ENCODE results near the gene RIPOR2. TPM values are rescaled to one million over a fixed set of nuclear protein-coding genes. Genes with fewer than 3 reads are reported as not detected.

RIPOR2 gene
- total and polyA plus RNA-seq, 2 experiments from 2014 or later = 3.2 to 3.3 TPM

- H3F3A ChIP-seq (ENCODE audit: insufficient read depth) = peaks cover 11% of the 10 kb centered on the region
- WGBS, 2 experiments (ENCODE audit: low coverage in 1 of 2, low lambda C conversion rate in 2 of 2, missing lambda C conversion rate in 2 of 2) = 0% methylated on average over 1 of the region's 1 CpG
- no peaks in the 10 kb centered on the region for H3K9me3 ChIP-seq (ENCODE audit: low read depth)
- peaks cover 14% of the 10 kb centered on the region for H3K4me1 ChIP-seq (ENCODE audit: insufficient read depth)
- no peak overlapping the region for H3K4me3 ChIP-seq
- no peaks in the 10 kb centered on the region for H3K79me2 ChIP-seq (ENCODE audit: insufficient read depth)
- no peak overlapping the region for H3K27ac ChIP-seq
- in situ Hi-C loops (cut with MboI) = loop anchor here (5.0 to 25.0 kb wide), 2 partner anchors 209 to 754 kb away; no protein-coding TSS in a partner anchor
- no peaks in the 10 kb centered on the region for H3K36me3 ChIP-seq (ENCODE audit: low read depth)
- H3K9me2 ChIP-seq (ENCODE audit: insufficient read depth) = no peaks in the 10 kb centered on the region
- peak overlapping the region; percentile 51 for H3K4me2 ChIP-seq (ENCODE audit: unreplicated experiment)
- H2AFZ ChIP-seq = 0 out of 2 replicates have a peak overlapping the region, but pooled peaks have one; percentile 19
- no peak overlapping the region for H3K9ac ChIP-seq
- peak; percentile 70 for DNase-seq
- H3K27me3 ChIP-seq (replicated peaks; ENCODE audit: insufficient read depth) = no peaks in the 10 kb centered on the region
- TF ChIP-seq EZH2 (IDR thresholded peaks at IDR 0.05; ENCODE audit: insufficient read depth, poor library complexity, severe bottlenecking) (no peak), EZH2phosphoT487 (IDR thresholded peaks at IDR 0.05; ENCODE audit: insufficient read depth, low read depth) (no peak)
- no peaks in the 10 kb centered on the region for H4K20me1 ChIP-seq (ENCODE audit: insufficient read depth)
These were observed 77.5 kb downstream of the RIPOR2 start for GRCh38 chr6:24858177-24858653.

GRCh38 chr6:24856901-24857670 lies 78.7 kb downstream of the RIPOR2 start:
- H3F3A ChIP-seq (ENCODE audit: insufficient read depth) = peaks cover 11% of the 10 kb centered on the region
- 82 to 87% methylated on average over 7 of the region's 7 CpGs for WGBS, 2 experiments (ENCODE audit: low coverage in 1 of 2, low lambda C conversion rate in 2 of 2, missing lambda C conversion rate in 2 of 2)
- H3K4me1 ChIP-seq (ENCODE audit: insufficient read depth) = peaks cover 14% of the 10 kb centered on the region
- in situ Hi-C loops (cut with MboI) = loop anchor here (5.0 to 25.0 kb wide), 2 partner anchors 210 to 755 kb away; no protein-coding TSS in a partner anchor
- no peaks in the 10 kb centered on the region for H3K9me3 ChIP-seq (ENCODE audit: low read depth)
- H3K27me3 ChIP-seq (replicated peaks; ENCODE audit: insufficient read depth) = no peaks in the 10 kb centered on the region
- no peak overlapping the region for H2AFZ ChIP-seq
- no peak overlapping the region for H3K27ac ChIP-seq
- no peaks in the 10 kb centered on the region for H4K20me1 ChIP-seq (ENCODE audit: insufficient read depth)
- H3K4me2 ChIP-seq (ENCODE audit: unreplicated experiment) = no peak overlapping the region
- no peak for DNase-seq
- no peak overlapping the region for H3K9ac ChIP-seq
- H3K4me3 ChIP-seq = no peak overlapping the region
- no peaks in the 10 kb centered on the region for H3K79me2 ChIP-seq (ENCODE audit: insufficient read depth)
- H3K36me3 ChIP-seq (ENCODE audit: low read depth) = no peaks in the 10 kb centered on the region
- H3K9me2 ChIP-seq (ENCODE audit: insufficient read depth) = no peaks in the 10 kb centered on the region
- no peak for TF ChIP-seq EZH2 (IDR thresholded peaks at IDR 0.05; ENCODE audit: insufficient read depth, poor library complexity, severe bottlenecking)
- no peak for TF ChIP-seq EZH2phosphoT487 (IDR thresholded peaks at IDR 0.05; ENCODE audit: insufficient read depth, low read depth)

GRCh38 chr6:24856246-24856599 lies 79.5 kb downstream of the RIPOR2 start:
- Histone ChIP-seq H3K4me2 (ENCODE audit: unreplicated experiment) (no peak overlapping the region), H3K27me3 (replicated peaks; ENCODE audit: insufficient read depth) (no peaks in the 10 kb centered on the region), H3K4me1 (ENCODE audit: insufficient read depth) (peaks cover 14% of the 10 kb centered on the region), H3K9me2 (ENCODE audit: insufficient read depth) (no peaks in the 10 kb centered on the region), H3K79me2 (ENCODE audit: insufficient read depth) (no peaks in the 10 kb centered on the region), H3K27ac (no peak overlapping the region), H4K20me1 (ENCODE audit: insufficient read depth) (no peaks in the 10 kb centered on the region), H3F3A (ENCODE audit: insufficient read depth) (peaks cover 11% of the 10 kb centered on the region), H3K9me3 (ENCODE audit: low read depth) (no peaks in the 10 kb centered on the region), H3K9ac (no peak overlapping the region), H3K36me3 (ENCODE audit: low read depth) (no peaks in the 10 kb centered on the region), H2AFZ (no peak overlapping the region), H3K4me3 (no peak overlapping the region)
- no peak for DNase-seq
- WGBS, 2 experiments (ENCODE audit: low coverage in 1 of 2, low lambda C conversion rate in 2 of 2, missing lambda C conversion rate in 2 of 2) = 55 to 61% methylated on average over 5 of the region's 5 CpGs
- TF ChIP-seq EZH2phosphoT487 (IDR thresholded peaks at IDR 0.05; ENCODE audit: insufficient read depth, low read depth) = no peak
- TF ChIP-seq EZH2 (IDR thresholded peaks at IDR 0.05; ENCODE audit: insufficient read depth, poor library complexity, severe bottlenecking) = no peak
- in situ Hi-C loops (cut with MboI) = loop anchor here (5.0 to 25.0 kb wide), 2 partner anchors 211 to 756 kb away; no protein-coding TSS in a partner anchor

GRCh38 chr6:24855395-24856245 lies 80.1 kb downstream of the RIPOR2 start:
- H3K27ac ChIP-seq = no peak overlapping the region
- no peaks in the 10 kb centered on the region for H4K20me1 ChIP-seq (ENCODE audit: insufficient read depth)
- H3K79me2 ChIP-seq (ENCODE audit: insufficient read depth) = no peaks in the 10 kb centered on the region
- H3F3A ChIP-seq (ENCODE audit: insufficient read depth) = peaks cover 11% of the 10 kb centered on the region
- no peaks in the 10 kb centered on the region for H3K9me3 ChIP-seq (ENCODE audit: low read depth)
- WGBS, 2 experiments (ENCODE audit: low coverage in 1 of 2, low lambda C conversion rate in 2 of 2, missing lambda C conversion rate in 2 of 2) = 23 to 27% methylated on average over 19 of the region's 19 CpGs
- H3K9ac ChIP-seq = no peak overlapping the region
- TF ChIP-seq EZH2 (IDR thresholded peaks at IDR 0.05; ENCODE audit: insufficient read depth, poor library complexity, severe bottlenecking) (no peak), EZH2phosphoT487 (IDR thresholded peaks at IDR 0.05; ENCODE audit: insufficient read depth, low read depth) (no peak)
- peak overlapping the region; percentile 64 for H2AFZ ChIP-seq
- in situ Hi-C loops (cut with MboI) = loop anchor here (5.0 to 25.0 kb wide), 2 partner anchors 212 to 757 kb away; no protein-coding TSS in a partner anchor
- no peaks in the 10 kb centered on the region for H3K36me3 ChIP-seq (ENCODE audit: low read depth)
- no peaks in the 10 kb centered on the region for H3K9me2 ChIP-seq (ENCODE audit: insufficient read depth)
- H3K4me3 ChIP-seq = no peak overlapping the region
- peak overlapping the region; percentile 34 for H3K4me2 ChIP-seq (ENCODE audit: unreplicated experiment)
- DNase-seq = peak; percentile 86
- peaks cover 14% of the 10 kb centered on the region for H3K4me1 ChIP-seq (ENCODE audit: insufficient read depth)
- no peaks in the 10 kb centered on the region for H3K27me3 ChIP-seq (replicated peaks; ENCODE audit: insufficient read depth)

All from GM23248 (cell line).